Stimulated activated CD8-positive, alpha-beta memory T cell treated with anti-CD3 and anti-CD28 coated beads, Interleukin-15, amount 100 ng/mL, for 4 hours (primary cell): ENCODE data around the gene WDR74.
A peak's percentile ranks its signal among the peaks of the same experiment; 100 is the strongest.
"Not testable (repeated sequence)": the region's sequence is repeated elsewhere in the genome, so short reads cannot be mapped to it uniquely, and the experiment has no call there.

Experiments used
- DNase-seq, 2 donors: peaks; one replicate each; pipeline ENCODE4 v3.0.0-alpha.2; 2020; ENCODE audit warnings: low read depth in 2 of 2

Gene WDR74

GRCh38 chr11:62839050-62839945, at the start of gene WDR74:
Gene WDR74 (minus strand): TSS chr11:62839590. CDS start chr11:62839570, 20 bp downstream.
- peak; percentile 81 to 92 for DNase-seq

GRCh38 chr11:62889126-62889483, 49.7 kb upstream of the WDR74 start:
- DNase-seq: no peak

DNA sequence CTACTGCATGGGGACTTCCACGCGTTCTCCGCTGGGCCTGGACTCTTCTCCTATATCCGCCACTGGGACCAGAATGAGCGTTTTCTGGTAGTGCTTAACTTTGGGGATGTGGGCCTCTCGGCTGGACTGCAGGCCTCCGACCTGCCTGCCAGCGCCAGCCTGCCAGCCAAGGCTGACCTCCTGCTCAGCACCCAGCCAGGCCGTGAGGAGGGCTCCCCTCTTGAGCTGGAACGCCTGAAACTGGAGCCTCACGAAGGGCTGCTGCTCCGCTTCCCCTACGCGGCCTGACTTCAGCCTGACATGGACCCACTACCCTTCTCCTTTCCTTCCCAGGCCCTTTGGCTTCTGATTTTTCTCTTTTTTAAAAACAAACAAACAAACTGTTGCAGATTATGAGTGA, 49.0 kb upstream of the WDR74 start:
- DNase-seq: no peak

- DNase-seq: no peak
Measured at GRCh38 chr11:62885137-62885750, 45.9 kb upstream of the WDR74 start.

GRCh38 chr11:62883673-62884072, 44.3 kb upstream of the WDR74 start:
- no peak for DNase-seq

DNA sequence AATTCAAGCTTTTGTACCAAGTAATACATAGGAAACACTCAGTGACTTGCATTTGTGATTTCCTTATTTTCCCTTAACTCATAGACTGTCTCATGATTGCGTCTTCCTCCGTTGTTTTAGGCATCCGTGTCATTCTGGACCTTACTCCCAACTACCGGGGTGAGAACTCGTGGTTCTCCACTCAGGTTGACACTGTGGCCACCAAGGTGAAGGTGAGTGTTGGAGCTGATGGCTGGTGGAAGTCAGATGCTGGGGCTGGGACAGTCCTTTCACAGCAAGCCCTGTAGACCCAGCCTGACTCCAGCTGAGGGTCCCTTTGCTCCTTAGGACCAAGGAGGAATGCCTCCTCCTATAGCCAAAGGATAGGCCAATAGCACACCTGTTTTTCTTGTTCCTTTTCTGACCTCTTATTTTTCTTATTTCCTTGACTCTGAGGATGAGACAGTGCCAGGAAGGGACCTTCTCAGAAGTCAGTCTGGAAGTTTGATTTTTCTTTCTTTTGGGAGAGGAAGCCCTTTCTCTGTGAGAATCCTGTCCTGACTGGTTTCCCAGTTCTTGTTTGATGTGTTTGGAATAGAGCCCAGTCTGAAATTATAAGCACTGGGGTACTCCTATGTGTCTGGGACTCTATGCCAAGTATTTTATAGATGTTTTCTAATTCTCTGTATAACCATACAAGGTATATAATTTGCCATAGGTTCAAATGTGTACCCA, 43.6 kb upstream of the WDR74 start:
- no peak for DNase-seq

- no peak for DNase-seq
Measured at GRCh38 chr11:62882431-62882749, 43.0 kb upstream of the WDR74 start.

- peak; percentile 91 to 96 for DNase-seq
Measured at GRCh38 chr11:62881579-62882430, 42.4 kb upstream of the WDR74 start.

- DNase-seq: peak; percentile 83 to 84
Measured at GRCh38 chr11:62880803-62881578, 41.6 kb upstream of the WDR74 start, which contains the start of gene SLC3A2. Gene SLC3A2 (plus strand): TSS chr11:62880896. CDS start chr11:62881024, 128 bp downstream.

DNA sequence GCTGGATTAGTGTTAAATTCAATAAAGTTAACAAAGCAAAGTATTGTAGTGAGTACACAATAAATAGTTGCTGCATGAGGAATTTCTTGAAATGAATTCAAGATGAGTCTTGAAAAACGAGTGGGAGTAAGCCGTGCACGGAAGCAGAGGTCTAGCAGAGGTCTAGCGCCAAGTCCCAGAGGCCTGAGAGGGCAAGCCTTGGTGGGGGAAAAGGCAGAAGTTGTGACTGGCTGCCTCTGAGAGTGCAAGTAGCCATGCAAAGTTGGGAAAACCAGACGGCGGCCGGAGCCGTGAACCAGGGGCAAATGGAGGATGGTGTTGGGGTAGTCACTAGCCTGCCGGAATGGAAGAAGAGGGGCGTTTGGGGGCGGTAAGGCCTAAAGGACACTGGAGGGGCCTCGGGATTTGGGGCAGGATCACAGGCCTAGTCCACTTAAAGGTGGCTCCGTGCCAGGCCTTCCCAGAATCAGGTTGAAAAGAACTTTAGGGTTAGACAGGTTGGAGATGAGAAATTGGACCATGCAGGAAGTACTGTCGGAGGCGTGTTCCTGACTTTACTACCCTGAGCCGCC, 40.9 kb upstream of the WDR74 start:
- DNase-seq: no peak

DNA sequence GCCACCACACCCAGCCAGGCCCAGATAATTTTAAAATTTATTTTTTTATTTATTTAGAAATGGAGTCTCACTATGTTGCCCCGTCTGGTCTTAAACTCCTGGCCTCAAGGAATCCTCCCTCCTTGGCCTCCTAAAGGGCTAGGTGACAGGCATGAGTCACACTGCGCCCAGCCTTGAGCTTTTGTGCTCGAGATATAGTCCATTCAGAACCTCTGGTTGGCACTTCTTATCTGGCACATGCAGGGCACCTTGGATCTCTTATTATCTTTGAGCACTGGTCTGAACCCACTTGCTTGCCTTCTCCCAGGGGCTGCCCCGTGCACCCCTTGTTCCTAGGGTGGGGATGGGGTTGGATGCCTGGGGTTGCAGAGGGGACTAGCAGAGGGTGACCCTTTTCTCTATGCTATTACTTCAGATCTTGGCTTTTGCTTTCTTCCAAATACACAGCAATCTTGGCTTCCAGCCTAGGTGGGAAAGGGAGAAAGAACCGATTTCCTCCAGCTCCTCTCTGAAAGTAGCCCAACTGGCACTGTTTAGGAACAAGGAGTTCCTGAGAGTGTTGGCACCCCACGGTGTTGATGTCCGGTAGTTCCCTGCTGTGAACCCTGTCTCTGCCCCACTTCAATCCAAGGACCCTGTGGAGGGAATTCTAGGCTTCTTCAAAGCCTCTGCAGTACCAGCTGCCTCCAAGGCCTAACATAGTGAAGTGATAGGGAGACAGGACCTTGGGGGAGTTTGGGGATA, 40.0 kb upstream of the WDR74 start:
- DNase-seq: no peak

DNA sequence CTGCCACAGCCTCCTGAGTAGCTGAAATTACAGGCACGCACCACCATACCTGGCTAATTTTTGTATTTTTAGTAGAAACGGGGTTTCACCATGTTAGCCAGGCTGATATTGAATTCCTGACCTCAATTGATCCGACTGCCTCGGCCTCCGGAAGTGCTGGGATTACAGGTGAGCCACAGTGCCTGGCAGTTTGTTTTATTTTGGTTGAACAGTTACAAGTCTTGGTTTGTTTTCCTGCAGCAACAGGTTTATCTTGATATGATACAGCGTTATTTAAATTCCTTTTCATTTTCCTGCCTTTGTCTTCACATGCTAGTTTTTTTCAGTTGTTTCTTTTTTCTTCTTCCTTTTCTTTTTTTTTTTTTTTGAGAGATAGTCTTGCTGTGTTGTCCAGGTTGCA, 37.3 kb upstream of the WDR74 start:
- no peak for DNase-seq

GRCh38 chr11:62875698-62876478, 36.5 kb upstream of the WDR74 start:
- no peak for DNase-seq

DNA sequence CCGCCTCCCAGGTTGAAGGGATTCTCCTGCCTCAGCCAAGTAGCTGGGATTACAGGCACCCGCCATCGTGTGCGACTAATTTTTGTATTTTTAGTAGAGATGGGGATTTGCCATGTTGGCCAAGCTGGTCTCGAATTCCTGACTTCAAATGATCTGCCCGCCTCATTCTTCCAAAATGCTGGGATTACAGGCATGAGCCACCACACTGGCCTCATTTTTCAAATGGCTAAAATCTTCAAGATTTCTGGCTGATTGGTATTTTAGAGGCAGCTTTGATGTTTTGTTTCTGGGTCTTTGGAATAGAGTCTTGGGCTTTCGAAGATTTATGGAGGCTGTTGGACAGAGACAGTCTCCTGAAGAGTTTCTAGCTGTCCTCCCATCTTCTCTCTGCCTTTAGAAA, 35.5 kb upstream of the WDR74 start:
- no peak for DNase-seq

DNA sequence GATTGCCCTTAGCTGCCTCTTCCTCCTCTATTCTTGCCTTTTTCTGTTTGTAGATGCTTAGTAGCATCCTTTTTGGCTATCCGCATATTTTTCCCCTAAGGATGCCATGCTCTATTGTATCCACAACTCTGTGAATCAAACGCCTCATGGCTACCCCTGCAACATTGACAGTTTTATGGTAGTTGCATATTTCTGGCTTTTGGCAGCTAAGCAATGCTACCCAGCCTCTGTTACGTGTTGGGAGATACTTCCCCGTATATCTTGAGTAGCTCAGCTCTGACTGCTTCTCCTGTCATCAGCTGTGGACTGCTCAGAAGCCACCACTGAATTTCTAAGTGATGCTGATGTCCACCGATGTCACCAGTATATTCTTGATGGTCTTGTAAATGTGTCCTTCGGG, 26.2 kb upstream of the WDR74 start:
- DNase-seq: no peak

- no peak for DNase-seq
Measured at GRCh38 chr11:62863687-62864335, 24.4 kb upstream of the WDR74 start.

GRCh38 chr11:62861564-62862192, 22.3 kb upstream of the WDR74 start:
- DNase-seq: not testable (repeated sequence)
